Activated T-cell treated with anti-CD3 and anti-CD28 coated beads for 24 hours (primary cell): ENCODE results near the gene RASSF1.
"Not testable (repeated sequence)": the region's sequence is repeated elsewhere in the genome, so short reads cannot be mapped to it uniquely, and the experiment has no call there.

Experiments
- DNase-seq: peaks from one replicate; pipeline ENCODE4 v3.0.0-alpha.2; 2020; ENCODE audit warnings: low read depth

The RASSF1 gene

GRCh38 chr3:50284121-50284520 is 56.5 kb downstream of the RASSF1 start:
- DNase-seq: not testable (repeated sequence)
